ENCODE data around the gene ME2.
A peak's percentile ranks its signal among the peaks of the same experiment; 100 is the strongest.
"Not testable (repeated sequence)": the region's sequence is repeated elsewhere in the genome, so short reads cannot be mapped to it uniquely, and the experiment has no call there.

Gene ME2

DNA sequence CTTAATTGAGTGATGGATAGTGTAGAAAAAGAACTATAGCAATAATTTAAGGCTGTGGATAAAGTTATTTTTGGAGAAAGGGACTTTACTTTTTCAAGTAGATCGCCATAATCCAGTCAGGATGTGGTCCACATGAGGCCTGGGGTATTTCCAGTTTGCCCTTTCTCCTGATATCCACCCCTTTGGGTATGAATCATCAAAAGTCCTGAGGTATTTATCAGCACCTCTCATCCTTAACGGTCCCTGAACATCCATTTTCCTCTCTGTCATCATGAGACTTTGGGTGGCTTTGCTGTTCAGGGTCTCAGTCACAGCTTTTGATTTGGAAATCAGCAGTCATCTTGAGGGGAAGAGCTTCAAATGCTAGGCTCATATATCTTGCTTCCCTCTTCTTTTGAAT is 49.6 kb downstream of the ME2 start:
- no peak for DNase-seq

DNA sequence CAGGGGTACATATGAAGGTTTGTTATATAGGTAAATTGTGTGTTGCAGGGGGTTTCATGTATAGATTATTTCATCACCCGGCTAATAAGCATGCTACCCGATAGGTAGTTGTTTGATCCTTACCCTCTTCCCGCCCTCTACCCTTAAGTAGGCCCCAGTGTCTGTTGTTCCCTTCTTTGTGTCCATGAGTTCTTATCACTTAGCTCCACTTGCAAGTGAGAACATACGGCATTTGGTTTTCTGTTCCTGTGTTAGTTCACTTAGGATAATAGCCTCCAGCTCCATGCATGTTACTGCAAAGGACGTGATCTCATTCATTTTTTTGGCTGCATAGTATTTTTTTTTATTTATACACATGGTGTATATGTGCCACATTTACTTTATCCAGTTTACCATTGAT is 54.8 kb downstream of the ME2 start:
- DNase-seq: no peak

DNA sequence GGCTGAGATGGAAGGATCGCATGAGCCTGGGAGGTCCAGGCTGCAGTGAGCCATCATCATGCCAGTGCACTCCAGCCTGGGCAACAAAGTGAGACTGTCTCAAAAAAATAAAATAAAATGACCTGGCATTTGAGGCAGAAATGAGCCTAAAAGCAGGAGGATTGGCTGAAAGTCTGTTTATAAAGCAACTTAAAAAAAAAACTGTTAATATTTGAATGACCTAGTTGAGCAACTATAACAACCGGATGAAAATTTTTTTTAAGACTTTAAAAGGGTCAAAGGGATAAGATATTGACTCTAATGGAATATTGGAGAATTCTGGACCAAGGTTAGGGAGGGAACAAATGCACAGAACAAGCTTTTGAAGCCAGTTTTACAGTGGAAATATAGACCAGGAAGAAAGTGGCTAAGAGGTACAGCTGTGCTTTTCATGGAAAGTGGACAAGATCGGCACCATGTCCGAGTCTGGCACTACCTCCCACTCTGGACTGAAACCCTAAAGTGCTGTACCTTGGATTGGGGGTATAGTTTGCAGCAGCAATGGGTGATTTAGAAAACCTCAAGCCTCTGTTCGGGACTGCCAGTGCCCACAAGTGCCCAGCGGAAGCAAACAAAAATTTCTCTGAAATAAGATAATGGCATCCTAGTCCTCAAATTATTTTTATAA is 55.8 kb downstream of the ME2 start:
- DNase-seq: no peak

GRCh38 chr18:50935493-50936191 is 56.7 kb downstream of the ME2 start:
- no peak for DNase-seq

- no peak for DNase-seq
Measured at GRCh38 chr18:50937183-50937582, 58.3 kb downstream of the ME2 start.

DNA sequence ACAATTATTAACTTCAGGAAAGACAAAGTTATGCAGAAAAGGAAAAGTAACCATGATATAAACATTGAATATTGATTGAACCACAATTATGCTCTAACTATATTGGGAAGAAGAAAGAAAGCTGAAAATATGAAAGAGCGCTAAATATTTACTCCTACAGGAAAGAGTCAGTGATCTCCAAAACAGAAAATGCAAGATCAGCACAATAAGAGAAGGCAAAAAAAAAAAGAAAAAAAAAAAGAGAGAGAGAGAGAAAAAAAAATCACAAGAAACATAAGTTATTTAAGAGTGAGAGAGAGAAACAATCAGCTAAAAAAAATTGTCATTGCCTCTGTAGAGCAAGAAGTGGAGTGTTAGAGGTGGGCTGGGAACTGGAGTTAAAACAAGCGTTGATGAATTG is 60.0 kb downstream of the ME2 start:
- DNase-seq: no peak

DNA sequence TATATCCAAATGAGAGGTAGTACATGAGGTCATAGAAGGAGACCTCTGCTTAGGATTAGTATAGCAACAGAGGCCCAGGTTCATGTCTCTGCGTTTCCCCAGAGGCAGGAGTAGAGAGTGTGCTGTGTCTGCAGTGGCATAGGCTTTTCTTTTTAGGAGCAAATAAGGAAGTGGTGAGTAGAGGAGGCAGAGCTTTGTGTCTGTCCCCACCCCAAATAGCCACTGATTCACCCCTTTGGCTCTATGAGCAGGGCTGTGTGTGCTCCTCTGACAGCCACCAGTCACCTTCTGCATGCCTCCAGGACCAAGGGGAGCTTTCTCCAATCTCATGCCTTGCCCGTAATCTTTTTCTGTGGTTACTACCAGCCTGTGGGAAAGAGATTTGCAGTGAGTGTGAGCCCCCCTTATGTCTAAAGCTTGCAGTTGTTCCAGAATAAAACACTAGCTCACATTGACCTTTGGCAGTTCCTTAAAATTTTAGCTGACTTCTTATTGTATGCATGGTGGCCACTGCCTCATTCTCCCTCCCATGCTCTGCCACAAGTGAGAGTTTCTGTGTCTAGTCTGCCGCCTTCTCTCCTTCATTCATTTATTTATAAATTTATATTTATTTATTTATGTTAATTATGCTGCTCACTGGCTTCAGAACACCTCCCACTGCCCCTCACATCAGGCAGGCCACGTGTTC is 65.5 kb downstream of the ME2 start:
- no peak for DNase-seq

GRCh38 chr18:50945918-50946317 is 67.0 kb downstream of the ME2 start:
- not testable (repeated sequence) for DNase-seq

GRCh38 chr18:50947899-50948298 is 69.0 kb downstream of the ME2 start:
- DNase-seq: no peak

DNA sequence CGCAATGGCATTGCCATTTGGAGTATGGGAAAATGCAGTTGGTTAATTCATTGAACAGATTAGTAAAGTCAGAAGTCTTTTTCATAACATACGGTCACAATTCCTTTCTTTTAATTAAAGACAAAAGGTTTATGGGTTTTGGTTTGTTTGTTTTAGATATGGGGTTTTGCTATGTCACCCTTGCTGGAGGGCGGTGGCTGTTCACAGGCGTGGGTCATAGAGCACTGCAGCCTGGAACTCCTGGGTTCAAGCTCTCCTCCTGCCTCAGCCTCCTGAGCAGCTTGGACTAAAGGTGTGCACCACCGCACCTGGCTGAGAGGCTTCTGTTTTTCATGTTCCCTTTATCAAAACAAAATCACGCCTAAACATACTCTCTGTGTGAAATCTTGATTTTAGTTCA is 70.3 kb downstream of the ME2 start:
- DNase-seq: no peak

- no peak for DNase-seq
Measured at GRCh38 chr18:50950626-50951025, 71.7 kb downstream of the ME2 start.

DNA sequence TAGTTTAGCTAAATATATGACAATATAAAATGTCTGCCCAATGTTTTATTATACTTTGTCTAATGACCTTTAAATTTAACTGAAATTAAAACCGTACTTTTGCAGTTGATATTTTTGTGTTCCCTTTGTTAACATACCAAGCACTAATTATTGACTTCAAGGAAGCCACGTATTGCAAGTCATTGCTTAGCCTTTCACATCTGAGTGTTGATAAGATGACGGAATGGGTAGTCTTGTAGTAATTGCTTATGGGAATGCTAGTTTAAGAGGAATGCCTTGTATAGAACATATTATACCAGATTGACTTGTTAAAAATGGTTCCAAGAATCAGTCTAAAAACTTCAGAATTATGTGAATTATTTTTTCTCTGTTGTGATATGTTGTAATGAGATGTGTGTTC is 74.9 kb downstream of the ME2 start:
- no peak for DNase-seq

DNA sequence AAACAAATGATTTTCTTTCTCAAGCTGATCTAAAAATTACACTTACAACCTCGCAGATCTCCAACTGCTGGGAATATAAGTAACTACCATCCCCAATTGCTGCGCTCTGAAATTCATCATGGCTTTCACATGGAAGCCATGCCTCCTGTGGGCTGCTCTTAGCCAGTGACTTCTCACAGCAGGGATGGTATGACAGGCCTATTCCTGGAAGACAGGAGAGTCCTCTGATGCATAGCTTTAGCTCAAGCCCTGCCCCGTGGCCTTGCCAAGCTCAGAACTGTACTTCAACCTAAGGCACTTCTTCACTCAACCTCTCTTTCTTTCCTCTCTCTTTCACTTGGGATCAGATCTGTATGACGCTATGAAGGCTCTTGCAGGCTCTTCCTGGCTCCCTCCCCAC is 76.3 kb downstream of the ME2 start:
- DNase-seq: no peak

DNA sequence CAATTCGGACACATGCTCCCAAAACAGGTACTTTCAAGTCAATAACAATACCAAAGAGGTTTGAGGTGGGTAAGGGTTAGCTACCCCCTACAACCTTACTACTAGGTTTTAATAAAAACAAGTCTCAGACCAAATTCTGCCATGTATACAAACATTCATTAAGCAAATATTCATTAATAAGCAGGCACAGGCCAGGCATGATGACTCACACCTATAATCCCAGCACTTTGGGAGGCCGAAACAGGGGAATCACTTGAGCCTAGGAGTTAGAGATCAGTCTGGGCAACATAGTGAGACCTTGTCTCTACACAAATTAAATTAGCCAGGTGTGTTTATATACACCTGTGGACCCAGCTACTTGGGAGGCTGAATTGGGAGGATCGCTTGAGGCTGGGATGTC is 77.2 kb downstream of the ME2 start:
- DNase-seq: no peak

DNA sequence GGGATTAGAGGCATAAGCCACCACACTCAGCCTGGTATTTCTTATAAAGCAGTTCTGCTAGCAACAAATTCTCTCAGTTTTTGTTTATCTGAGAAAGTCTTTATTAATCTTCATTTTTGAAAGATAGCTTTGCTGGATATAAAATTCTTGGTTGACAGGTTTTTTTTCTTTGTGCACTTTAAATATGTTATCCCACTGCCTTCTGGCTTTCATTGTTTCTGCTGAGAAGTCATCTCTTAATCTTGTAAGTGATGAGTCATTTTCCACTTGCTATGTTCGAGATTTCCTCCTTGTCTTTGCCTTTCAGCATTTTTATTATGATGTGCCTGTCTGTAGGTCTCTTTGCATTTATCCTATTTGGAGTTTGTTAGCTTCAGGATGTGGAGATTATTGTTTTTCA is 83.1 kb downstream of the ME2 start:
- DNase-seq: no peak

DNA sequence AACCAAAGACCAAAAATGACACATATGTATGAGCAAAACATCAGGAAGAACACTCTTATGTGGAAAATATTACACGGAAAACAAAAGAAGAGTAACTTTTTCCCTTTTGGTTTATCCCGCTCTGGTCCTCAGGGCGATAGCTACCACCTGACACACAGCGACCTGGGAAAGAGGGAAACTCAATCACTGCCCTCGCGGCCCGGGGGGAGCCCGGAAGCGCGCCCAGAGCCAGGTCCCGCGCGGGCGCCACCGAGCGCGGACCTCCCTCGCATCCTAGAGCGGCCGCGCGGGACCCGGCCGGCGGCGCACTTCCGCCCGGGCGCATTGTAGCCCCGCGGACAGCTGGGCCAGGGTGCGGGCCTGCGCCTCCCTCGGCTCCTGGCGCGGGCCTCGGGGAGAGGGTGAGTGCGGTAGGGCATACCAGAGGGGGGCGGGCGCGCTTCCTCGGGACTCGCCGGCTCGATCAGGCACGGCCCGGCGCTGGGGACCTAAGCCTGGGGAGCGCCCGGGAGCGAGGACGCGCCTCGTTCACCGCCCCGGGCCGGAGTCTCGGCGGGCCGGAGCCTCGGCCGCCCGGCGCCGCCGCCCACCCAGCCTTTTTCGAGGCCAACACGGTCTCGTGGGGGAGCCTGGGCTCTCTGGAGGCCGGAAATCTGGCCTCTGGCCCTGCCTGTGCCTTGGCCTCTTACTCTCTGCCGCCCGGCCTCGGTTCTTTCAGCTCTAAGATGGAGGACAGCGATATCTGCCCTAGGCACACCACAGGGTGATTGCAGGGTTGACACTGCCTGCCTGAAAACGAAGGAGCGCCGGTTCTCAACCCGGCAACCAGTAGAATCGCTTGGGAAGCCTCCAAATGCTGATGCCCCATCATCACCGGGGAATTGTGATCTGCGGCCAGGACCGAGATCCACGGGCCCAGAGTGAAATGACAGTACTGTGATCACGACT is 89.1 kb downstream of the ME2 start, which contains the start of gene ELAC1:
TSS of gene ELAC1 (plus strand) at position 327 of the 948 bp plus-strand sequence. CDS start 6,365 bp downstream, outside the sequence.
- DNase-seq: peak; percentile 85

DNA sequence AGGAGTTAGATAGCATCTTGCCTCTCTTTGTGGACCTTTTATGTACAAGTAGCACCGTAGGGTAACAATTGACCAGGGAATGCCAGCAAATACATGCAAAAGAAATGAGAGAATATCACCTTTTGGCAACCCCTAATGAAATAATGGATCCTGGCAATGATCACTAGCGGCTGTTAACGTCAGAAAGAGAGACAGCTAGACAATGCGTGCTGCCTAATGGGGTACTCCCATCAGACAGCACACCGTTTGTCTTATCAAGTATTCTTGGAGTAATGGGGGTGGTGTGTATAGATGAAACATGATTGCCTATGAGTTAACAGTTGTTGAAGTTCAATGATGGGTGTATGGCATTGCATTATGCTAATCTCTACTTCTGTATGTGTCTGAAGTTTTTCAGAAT is 90.5 kb downstream of the ME2 start:
- peak; percentile 75 for DNase-seq

DNA sequence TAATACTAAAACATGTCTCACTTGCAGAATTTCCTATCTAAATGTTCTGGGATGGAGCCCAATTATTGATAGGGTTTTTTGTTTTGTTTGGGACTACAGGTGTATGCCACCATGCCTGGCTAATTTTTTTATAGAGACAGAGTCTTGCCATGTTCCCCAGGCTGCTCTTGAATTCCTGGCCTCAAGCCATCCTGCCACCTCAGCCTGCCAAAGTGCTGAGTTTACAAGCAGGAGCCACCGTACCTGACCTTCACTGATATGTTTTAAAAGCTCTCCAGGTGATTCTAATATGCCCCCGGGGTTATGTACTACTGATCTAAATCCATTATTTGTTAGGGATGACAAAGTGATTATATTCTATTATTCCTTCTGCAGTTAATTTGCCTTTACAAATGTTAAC is 91.1 kb downstream of the ME2 start:
- peak; percentile 87 for DNase-seq

DNA sequence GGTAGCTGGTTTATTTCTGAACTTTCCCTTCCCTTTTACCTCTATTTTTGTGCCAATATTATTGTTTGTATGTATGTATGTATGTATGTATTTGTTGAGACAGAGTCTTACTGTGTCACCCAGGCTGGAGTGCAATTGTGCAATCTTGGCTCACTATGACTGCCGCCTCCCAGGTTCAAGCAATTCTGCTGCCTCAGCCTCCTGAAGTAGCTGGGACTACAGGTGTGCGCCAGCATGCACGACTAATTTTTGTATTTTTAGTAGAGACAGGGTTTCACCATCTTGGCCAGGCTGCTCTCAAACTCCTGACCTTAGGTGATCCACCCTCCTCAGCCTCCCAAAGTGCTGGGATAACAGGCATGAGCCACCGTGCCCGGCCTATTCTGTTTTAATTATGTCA is 93.5 kb downstream of the ME2 start:
- not testable (repeated sequence) for DNase-seq

DNA sequence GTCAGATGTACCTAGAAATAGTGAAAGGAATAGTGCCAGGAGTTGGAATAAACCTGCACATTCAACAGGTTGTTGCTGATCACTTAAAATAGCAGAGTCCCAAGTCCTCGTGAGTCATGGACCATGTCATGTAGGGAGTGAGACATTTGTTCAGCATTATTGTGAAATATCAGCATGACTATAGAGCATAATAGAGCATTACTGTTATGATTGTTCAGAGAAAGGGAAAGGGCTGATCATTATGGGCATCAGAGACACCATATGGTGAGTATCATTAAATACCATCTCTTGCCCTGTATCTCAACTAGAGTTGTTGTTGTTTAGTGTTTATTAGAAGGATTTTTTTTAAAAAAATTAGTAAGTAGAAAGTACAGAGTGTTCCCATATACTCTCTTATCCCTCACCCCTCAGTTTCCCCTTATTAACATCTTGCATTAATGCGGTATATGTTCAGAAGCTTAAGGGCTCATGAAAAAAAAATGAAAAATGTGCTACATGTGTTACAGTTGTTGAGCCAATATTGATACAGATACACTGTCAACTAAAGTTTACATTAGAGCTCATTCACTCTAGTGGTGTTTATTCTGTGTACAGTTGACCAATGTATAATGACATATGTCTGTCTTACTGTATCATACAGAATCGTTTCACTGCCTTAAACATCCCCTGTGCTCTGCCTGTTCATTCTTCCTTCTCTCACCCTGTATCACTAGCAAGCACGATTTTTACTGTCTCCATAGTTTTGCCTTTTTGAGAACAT is 94.6 kb downstream of the ME2 start:
- DNase-seq: no peak

DNA sequence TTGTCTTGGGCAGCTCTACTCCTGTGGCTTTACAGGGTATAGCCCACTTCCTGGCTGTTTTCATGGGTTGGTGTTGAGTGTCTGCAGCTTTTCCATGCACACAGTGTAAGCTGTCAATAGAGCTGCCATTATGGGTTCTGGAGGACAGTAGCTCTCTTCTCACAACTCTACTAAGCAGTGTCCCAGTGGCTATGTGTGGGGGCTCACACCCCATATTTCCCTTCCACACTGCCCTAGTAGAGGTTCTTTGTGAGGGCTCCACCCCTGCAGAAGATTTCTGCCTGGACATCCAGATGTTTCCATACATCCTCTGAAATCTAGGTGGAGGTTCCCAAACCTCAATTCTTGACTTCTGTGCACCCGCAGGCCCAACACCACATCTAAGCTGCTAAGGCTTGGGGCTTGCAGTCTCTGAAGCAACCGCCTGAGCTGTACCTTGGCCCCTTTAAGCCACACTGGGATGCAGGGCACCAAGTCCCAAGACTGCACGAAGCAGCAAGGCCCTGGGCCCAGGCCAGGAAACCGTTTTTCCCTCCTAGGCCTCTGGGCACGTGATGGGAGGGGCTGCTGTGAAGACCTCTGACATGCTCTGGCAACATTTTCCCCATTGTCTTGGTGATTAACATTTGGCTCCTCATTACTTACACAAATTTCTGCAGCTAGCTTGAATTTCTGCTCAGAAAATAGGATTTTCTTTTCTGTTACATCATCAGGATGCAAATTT is 98.3 kb downstream of the ME2 start:
- no peak for DNase-seq

GRCh38 chr18:50981381-50981780 is 102.5 kb downstream of the ME2 start:
- no peak for DNase-seq

Measured in NCI-H1105 treated with DMSO at 0.1 percent for 48 hours (cell line).